HG02610 (cell line): ENCODE data around the gene ARL4A.

Experiments
- ATAC-seq: cut with Tn5 transposase; IDR thresholded peaks from one replicate; pipeline ENCODE4 v1.9.1; 2021; ENCODE audit warnings: mild to moderate bottlenecking, moderate library complexity; ENCODE audit not compliant: unreplicated experiment

The ARL4A gene

DNA sequence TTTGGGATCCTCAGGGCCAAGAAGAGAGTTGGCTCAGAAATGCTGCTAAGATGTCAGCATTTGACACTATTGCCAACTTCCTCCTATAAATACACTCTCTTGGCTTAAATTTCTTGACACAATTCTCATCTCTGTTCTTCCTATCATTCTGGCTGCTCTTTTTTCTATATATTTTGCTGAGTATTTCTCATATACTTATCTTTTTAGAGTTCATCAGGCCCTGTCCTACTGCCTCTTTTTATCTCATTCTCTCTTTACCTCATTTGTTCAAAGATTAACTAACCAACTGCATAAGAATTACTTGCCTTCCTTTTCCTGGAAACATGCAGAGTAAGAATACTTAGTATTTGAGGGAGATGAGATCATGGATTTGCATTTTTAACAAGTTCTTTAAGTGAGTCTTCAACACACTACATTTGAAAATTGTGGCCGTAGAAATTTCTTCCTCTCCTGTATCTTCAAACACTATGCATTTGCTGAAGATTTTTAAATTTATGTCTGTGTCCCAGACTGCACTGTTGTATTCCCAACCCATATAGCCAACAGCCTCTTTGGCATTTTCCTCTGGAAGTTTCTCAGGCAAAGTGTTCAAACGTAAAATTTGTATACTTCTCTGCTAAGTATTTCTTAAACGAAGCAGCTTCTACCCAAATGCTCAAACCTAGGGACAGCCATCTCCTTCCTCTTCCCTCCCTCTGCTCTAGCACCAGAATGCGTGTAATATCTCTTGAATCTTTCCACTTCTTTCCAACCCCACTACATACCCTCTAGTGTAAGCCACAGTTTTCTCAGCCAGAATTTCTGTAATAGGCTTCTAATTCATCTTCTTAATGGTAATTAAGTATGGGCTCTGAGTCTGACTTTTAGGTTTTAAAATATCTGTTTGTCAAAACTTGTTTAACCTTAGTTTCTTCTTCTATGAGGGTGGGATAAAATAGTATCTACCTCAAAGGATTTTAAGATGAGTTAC is 35.5 kb downstream of the ARL4A start:
- ATAC-seq, result no peak

DNA sequence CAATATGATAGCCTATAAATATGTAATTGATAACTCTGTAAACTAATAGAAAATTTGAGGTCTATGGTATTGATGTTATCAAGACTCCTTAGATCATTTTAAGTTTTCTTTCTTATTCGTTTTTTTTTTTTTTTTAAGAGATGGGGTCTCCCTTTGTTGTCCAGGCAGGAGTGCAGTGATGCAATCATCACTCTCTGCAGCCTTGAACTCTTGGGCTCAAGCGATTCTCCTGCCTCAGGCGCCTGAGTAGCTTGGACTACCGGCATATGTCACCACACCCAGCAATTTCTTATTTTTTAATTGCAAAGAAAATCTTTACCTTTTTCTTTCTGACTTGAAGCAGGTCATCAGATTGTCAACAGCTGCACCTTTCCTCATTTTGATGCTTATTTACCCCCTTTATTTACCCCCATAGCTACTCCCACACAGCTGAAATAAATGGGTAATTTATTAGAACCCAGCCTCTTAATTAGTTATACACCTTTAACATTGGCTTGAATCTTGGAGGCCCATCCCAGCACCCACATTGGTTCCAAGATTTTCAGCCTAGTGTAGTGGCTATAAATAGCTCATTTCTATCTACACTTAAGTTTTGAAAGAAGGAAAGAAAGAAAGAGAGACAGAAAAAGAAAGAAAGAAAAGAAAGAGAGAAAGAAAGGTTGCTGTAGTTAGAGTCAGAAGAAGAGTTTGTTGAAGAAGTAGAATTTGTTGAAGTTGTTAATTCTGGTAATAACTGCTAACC is 38.3 kb downstream of the ARL4A start:
- no peak for ATAC-seq

DNA sequence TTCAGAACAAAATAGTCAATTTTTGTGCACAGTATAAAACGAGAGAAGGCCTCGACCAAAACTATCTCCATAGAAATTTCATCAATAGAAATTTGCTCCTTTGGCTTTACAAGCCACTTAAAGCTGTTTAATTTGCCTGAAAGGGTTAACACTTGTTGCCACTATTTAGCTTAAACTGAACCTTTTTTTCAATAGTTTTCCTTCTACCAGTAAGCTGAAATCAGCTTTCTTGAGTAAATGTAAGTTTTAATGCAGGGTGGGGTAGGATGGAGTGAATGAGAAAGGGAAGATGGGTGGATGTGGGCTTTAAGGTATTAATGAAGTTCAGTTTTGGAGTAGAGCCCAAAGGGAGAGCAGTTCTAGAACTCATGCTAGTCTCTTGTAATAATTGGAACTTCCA is 39.5 kb downstream of the ARL4A start:
- no peak for ATAC-seq

DNA sequence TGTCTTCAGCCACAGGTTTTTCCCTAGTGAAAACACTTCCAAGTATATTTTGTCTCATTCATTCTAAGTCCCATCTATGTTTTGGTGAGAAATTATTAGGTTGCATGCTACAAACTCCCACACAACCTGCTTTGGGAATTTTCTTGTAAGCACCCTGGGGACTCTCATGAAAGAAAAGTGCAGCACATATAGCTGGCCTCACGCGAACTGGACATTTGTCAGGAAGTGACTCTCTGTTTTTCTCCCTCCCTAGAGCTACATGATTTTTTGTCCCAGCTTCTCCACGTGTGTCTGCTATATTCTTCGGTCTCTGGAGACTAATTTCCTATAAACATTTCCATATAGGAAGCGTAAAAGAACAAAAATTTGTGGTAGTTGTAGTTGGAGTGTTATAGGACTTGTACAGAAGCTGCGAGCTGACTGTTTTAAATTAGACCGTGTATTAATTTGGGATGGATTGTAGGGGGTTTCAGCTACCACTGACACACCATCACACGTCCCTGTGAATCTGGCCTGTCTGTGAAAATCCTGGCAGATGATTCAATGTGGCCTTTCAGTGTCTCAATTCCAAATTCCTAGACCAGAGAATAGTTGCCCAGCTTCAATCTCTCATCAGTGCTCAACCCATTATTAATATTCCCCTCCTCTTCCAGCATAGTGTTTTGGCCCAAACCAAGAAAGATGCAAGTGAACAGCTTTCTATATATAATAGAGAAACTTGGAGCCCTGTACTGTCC is 40.2 kb downstream of the ARL4A start:
- no peak for ATAC-seq

DNA sequence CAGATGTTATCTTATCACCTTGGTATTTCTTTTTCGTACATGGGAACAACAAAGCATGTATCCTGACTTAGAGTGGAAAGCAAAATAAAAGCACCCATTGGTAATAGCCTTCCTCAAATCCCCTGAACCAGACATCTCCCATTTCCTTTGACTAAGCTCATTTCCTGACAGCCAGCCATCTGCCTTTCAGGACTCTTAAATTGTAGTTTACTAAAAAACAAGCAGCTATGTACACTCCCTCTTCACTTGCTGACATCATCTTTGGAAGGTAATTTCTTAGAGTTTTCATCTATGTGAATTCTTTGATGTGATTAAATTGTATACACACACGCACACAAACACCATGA is 40.7 kb downstream of the ARL4A start:
- ATAC-seq, result no peak

DNA sequence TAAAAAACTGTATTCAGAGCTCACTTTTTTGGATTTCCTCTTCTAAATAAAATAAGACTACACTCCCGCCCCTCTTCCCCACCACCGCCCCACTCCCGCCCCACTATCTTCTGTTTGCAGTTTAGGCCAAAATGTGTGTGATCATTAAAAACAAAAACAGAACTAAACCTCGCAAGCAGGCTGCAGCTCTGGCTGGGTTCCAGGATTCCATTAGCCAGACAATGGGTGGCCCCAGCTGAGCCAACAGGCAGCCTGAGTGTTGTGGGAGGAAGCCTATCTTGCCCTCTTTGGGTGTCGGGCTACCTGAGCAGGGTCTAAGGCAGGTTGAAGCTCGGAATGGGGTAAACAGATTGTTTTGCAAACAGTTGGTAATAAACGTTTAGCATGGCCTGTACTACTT is 41.7 kb downstream of the ARL4A start:
- ATAC-seq, result no peak

DNA sequence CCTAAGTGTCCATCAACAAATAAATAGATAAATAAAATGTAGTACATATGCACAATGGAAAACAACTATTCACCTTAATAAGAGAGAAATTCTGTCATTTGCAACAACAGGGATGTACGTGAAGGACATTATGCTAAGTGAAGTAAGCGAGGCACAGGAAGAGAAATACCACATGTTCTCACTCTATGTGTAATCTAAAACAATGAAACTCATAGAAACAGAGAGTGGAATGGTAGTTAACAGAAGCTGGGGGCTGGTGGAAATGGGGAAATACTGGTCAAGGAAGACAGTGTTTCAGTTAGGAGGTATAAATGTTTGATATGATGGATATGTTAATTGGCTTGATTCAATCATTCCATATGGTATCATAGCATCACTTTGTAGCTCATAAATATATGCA is 43.1 kb downstream of the ARL4A start:
- peak; percentile 43 for ATAC-seq

DNA sequence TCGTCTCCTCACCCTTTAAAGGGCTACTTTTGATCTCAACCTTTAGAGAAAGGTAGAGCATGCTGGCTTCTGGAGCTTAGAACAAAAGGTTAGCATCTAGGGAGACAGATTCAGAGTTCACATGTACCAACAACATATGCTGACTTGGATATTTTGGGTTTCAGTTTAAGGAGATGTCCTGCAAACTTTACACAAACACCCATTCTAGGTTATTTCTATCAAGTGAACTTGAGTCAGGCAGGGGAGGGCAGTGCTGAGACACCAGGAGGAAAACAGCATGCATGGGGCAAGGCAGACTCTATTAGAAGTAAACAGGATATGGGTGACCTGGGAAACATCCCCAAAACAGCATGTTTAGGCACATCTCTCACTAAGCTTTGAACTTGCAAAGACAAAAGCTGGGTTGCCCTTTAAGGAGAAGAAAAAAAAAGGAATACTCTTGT is 43.8 kb downstream of the ARL4A start:
- no peak for ATAC-seq

DNA sequence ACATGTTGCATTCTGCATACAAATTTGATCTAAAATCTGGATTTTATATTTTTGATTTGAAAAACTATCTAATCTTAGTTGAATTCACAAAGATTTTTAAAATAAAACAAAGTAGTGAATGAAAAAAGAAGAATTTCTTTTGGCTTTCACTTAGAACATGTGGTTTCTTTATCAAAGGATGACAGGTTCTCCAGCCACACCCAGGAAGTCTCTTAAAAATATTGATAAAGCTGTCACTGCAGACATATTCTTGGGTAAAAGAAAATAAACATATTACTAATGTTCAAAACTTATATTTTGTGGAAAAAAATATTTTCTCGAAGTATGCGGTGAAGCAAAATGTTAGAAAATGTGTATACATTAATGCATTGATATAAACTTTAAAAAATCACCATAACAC is 44.3 kb downstream of the ARL4A start:
- no peak for ATAC-seq

DNA sequence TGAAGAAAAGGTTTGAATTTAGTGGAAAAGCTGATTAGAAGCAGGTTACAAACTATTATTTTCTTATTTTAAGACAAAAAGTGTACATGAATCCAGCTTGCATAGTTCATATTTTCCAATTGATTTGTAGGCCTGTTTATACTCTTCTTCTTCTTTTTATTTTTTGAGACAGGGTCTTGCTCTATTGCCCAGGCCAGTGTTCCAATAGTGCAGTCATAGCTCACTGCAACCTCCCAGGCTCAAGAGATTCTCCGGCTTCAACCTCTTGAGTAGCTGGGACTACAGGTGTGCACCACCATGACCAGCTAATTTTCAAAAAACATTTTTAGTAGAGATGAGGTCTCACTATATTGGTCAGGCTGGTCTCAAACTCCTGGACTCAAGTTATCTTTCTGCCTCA is 45.0 kb downstream of the ARL4A start:
- no peak for ATAC-seq

DNA sequence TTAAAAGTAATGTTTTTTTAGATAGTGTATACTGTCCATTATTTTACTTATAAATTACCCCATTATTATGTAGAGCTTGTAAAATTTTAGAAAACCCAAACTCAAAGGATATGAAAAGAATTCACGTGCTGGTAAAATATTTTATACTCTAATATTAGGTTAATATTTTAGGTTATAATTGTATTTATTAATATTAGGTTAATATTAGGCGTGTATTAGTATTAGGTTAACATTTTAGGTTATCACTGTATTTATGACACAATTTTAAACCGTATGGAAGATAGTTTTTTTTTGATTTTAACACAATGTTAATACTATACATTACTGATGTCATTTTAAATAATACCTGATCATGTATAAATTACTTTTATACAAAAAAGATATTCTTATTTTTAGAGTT is 48.5 kb downstream of the ARL4A start:
- ATAC-seq, result no peak

DNA sequence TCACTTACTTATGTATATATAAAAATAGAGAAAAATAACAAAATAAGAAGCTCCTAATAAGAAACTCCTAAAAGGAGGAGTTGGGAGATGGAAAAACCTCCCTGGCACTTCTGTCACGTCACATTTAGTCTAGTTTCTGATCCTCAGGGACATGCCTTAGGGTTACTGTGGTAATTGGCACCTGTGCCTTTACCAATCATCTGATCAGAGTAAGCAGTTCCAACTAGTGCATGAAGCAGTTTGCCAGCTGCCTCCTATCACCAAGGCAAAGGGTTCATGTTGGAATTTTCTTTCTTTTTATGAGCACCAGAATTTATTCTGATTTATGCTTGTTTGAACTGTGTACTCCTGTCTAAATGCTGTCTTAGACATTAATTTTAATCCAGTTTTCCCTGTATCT is 49.9 kb downstream of the ARL4A start:
- ATAC-seq, result no peak

DNA sequence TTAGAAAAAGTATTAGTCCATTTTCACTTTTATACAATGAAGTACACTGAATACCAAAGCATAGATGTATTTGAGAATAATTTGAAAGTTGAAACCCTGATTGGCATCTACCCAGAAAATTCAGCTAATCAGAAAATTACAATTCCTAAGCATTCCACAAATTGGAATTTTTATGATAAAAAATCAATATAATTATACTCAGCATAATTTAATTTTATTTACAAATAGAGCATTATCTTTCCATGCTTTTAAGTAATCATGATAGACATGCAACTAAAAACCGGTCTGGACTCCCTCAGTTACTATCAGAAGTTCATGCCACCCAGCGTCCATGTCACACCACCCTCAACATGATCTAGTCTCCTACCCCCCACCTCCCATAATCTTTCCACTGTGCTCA is 50.4 kb downstream of the ARL4A start:
- ATAC-seq, result no peak

DNA sequence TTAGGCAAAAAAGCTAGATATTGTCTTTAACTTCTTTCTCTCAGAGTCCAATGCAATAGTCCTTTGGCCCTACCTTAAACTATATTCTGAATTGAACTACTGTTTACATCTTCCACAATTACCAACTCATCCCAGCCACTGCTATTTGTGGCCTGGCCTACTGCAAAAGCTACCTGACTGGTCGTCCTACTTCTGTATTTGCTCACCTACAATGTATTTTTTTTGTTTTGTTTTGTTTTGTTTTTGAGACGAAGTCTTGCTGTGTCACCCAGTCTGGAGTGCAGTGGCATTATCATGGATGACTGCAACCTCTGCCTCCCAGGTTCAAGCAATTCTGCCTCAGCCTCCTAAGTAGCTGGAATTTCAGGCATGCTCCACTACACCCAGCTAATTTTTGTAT is 51.2 kb downstream of the ARL4A start:
- no peak for ATAC-seq
